Nephron (organoid): ENCODE results near the gene RIPK3.

Source experiments
- H3K27ac Mint-ChIP-seq, 3 experiments: 2 replicates each; pipeline ENCODE4 v1.8.0; 2020; ENCODE audit warnings: mixed read lengths in 3 of 3, mild to moderate bottlenecking in 2 of 3, moderate library complexity in 1 of 3
- H3K27me3 Mint-ChIP-seq: 2 replicates; pipeline ENCODE4 v1.8.0; 2021; ENCODE audit warnings: low read depth, mild to moderate bottlenecking, moderate library complexity, mixed read lengths
- H3K36me3 Mint-ChIP-seq: 2 replicates; pipeline ENCODE4 v1.8.0; 2020; ENCODE audit warnings: low read depth, mixed read lengths
- H3K4me1 Mint-ChIP-seq: 2 replicates; pipeline ENCODE4 v1.8.0; 2020; ENCODE audit warnings: mixed read lengths
- H3K4me3 Mint-ChIP-seq, 3 experiments: 2 replicates each; pipeline ENCODE4 v1.8.0; 2020; ENCODE audit warnings: mild to moderate bottlenecking in 3 of 3, mixed read lengths in 3 of 3, moderate library complexity in 2 of 3
- H3K9me3 Mint-ChIP-seq: 2 replicates; pipeline ENCODE4 v1.8.0; 2020; ENCODE audit warnings: mixed read lengths
- CTCF ChIP-seq, 3 experiments: fragments of 200-600 bp; sonication (generic); IDR thresholded peaks; one replicate each; pipeline ENCODE4 v1.5.0; 2021; ENCODE audit warnings: antibody characterized with exemption in 3 of 3; ENCODE audit not compliant: unreplicated experiment in 3 of 3

RIPK3 gene

GRCh38 chr14:24367514-24368211, 27.9 kb upstream of the RIPK3 start, which contains the start of gene NFATC4:
Gene NFATC4, plus strand, starts transcription at chr14:24368184. Its CDS starts 157 bp downstream, at chr14:24368341.
- Mint-ChIP-seq H3K27me3 (no peaks in the 10 kb centered on the region), H3K4me3 (peak within 1 kb of the TSS; percentile 89 to 95 (median 92)), H3K9me3 (no peaks in the 10 kb centered on the region), H3K36me3 (peaks cover 15% of the 10 kb centered on the region), H3K27ac (peak within 1 kb of the TSS; percentile 99 to 100 (median 100)), H3K4me1 (peaks cover 48% of the 10 kb centered on the region)
- TF ChIP-seq CTCF (IDR thresholded peaks at IDR 0.05; ENCODE audit: unreplicated experiment in 3 of 3) = no peak

GRCh38 chr14:24366721-24367513, 27.1 kb upstream of the RIPK3 start:
- Mint-ChIP-seq H3K36me3 (peaks cover 9% of the 10 kb centered on the region), H3K4me3 (peak overlapping the region; percentile 89 to 95 (median 92)), H3K27me3 (peaks cover under 1% of the 10 kb centered on the region), H3K27ac (peak overlapping the region; percentile 99 to 100 (median 100)), H3K4me1 (peaks cover 41% of the 10 kb centered on the region), H3K9me3 (no peaks in the 10 kb centered on the region)
- TF ChIP-seq CTCF (IDR thresholded peaks at IDR 0.05; ENCODE audit: unreplicated experiment in 3 of 3) = no peak

GRCh38 chr14:24366413-24366720, 26.6 kb upstream of the RIPK3 start:
- Mint-ChIP-seq H3K27me3 (peaks cover 5% of the 10 kb centered on the region), H3K4me3 (peak overlapping the region; percentile 83 to 95 (median 92)), H3K36me3 (peaks cover 5% of the 10 kb centered on the region), H3K27ac (peak overlapping the region; percentile 99 to 100 (median 100)), H3K4me1 (peaks cover 37% of the 10 kb centered on the region), H3K9me3 (no peaks in the 10 kb centered on the region)
- no peak for TF ChIP-seq CTCF (IDR thresholded peaks at IDR 0.05; ENCODE audit: unreplicated experiment in 3 of 3)

- no peaks in the 10 kb centered on the region for H3K36me3 Mint-ChIP-seq
- H3K27me3 Mint-ChIP-seq = peaks cover 9% of the 10 kb centered on the region
- H3K4me1 Mint-ChIP-seq = peaks cover 31% of the 10 kb centered on the region
- peak overlapping the region; percentile 83 to 95 (median 92) for H3K4me3 Mint-ChIP-seq
- H3K27ac Mint-ChIP-seq = peak overlapping the region; percentile 99 to 100 (median 100)
- peak; percentile 85 to 91 (median 90) for TF ChIP-seq CTCF (IDR thresholded peaks at IDR 0.05; ENCODE audit: unreplicated experiment in 3 of 3)
- H3K9me3 Mint-ChIP-seq = no peaks in the 10 kb centered on the region
These were observed 26.0 kb upstream of the RIPK3 start for GRCh38 chr14:24365600-24366412.

- Mint-ChIP-seq H3K36me3 (no peaks in the 10 kb centered on the region), H3K4me1 (peaks cover 29% of the 10 kb centered on the region), H3K9me3 (no peaks in the 10 kb centered on the region), H3K27me3 (peaks cover 12% of the 10 kb centered on the region), H3K27ac (peak overlapping the region; percentile 99 to 100 (median 100)), H3K4me3 (no peak overlapping the region)
- no peak for TF ChIP-seq CTCF (IDR thresholded peaks at IDR 0.05; ENCODE audit: unreplicated experiment in 3 of 3)
These were observed 25.1 kb upstream of the RIPK3 start for GRCh38 chr14:24364841-24365240.
